Mucosa of descending colon (tissue), 3 donors: Measurements from ENCODE around the gene MTA3. TPM values are rescaled to one million over a fixed set of nuclear protein-coding genes. Genes with fewer than 3 reads are reported as not detected.
"Not testable (repeated sequence)": the region's sequence is repeated elsewhere in the genome, so short reads cannot be mapped to it uniquely, and the experiment has no call there.

Experiments used
- ATAC-seq: fragments of 200-7000 bp; cut with Tn5 transposase; one replicate; pipeline ENCODE4 v1.9.1; 2020; ENCODE audit warnings: mild to moderate bottlenecking, moderate library complexity
- DNase-seq, 3 donors: peaks; one replicate each; pipeline ENCODE4 v3.0.0-alpha.2; 2020
- H3K36me3 ChIP-seq: fragments of 200-600 bp; one replicate; pipeline ENCODE4 v1.8.0; 2021; ENCODE audit warnings: low read depth, mild to moderate bottlenecking
- H3K4me1 ChIP-seq: fragments of 200-600 bp; one replicate; pipeline ENCODE4 v1.8.0; 2021; ENCODE audit warnings: low read depth, mild to moderate bottlenecking
- H3K4me3 ChIP-seq: fragments of 200-600 bp; one replicate; pipeline ENCODE4 v1.8.0; 2021; ENCODE audit warnings: mild to moderate bottlenecking
- H3K9me3 ChIP-seq: fragments of 200-600 bp; one replicate; pipeline ENCODE4 v1.8.0; 2021; ENCODE audit warnings: mild to moderate bottlenecking
- intact Hi-C, 2 donors: fragments of 100-400 bp; cut with DNase I in 1 of 2; cut with micrococcal nuclease in 1 of 2; formaldehyde crosslinking; loops; one replicate each; pipeline versions ENCODE4 v1.11.0 to v1.11.1; 2022; cut with DNase I, micrococcal nuclease
- total RNA-seq, 3 donors: library from RNA; stranded (reverse); fragmentation: NEBNext Ultra II Directional in 2 of 3; extraction: Animal tissue kit (Norgen Biotek cat#: 25700) in 2 of 3; gene quantifications; one replicate each; pipeline versions ENCODE4 v1.2.1 to v1.2.4, GENCODE V29; 2021 to 2023
- TF ChIP-seq, protein P1 (sequence below): fragments of 200-600 bp; IDR thresholded peaks from one replicate; pipeline ENCODE4 v1.8.0; 2022; ENCODE audit warnings: antibody characterized with exemption, mild to moderate bottlenecking
- donor health status: DM: no; HTN: no; CAD: no; lungs with moderate emphysema.
- donor health status: DM: no; HTN: no; CAD: no.
- donor health status: DM: no; HTN: yes; CAD: no.

The MTA3 gene
- total RNA-seq, 3 donors from 2014 or later: 44.8 to 58.9 (median 52.8) TPM

DNA sequence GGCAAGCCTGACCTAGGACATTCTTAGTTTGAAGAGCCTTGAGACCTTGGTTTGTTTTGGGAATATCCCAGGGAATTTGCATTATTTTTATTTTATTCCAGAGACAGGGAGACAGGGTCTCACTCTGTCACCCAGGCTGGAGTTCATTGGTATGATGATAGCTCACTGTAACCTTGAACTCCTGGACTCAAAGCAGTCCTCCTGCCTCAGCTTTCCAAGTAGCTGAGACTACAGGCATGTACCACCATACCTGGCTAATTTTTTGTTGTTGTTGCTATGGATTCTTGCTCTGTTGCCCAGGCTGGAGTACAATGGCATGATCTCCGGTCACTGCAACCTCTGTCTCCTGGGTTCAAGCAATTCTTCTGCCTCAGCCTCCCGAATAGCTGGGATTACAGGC is 4.8 kb downstream of the MTA3 start:
- Histone ChIP-seq H3K4me1 (peaks cover 6% of the 10 kb centered on the region), H3K4me3 (no peak overlapping the region), H3K36me3 (no peaks in the 10 kb centered on the region), H3K9me3 (no peaks in the 10 kb centered on the region)
- intact Hi-C loops: no loop called here
- TF ChIP-seq, protein P1, sequence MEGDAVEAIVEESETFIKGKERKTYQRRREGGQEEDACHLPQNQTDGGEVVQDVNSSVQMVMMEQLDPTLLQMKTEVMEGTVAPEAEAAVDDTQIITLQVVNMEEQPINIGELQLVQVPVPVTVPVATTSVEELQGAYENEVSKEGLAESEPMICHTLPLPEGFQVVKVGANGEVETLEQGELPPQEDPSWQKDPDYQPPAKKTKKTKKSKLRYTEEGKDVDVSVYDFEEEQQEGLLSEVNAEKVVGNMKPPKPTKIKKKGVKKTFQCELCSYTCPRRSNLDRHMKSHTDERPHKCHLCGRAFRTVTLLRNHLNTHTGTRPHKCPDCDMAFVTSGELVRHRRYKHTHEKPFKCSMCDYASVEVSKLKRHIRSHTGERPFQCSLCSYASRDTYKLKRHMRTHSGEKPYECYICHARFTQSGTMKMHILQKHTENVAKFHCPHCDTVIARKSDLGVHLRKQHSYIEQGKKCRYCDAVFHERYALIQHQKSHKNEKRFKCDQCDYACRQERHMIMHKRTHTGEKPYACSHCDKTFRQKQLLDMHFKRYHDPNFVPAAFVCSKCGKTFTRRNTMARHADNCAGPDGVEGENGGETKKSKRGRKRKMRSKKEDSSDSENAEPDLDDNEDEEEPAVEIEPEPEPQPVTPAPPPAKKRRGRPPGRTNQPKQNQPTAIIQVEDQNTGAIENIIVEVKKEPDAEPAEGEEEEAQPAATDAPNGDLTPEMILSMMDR: no peak
- no peak for ATAC-seq
- no peak for DNase-seq

DNA sequence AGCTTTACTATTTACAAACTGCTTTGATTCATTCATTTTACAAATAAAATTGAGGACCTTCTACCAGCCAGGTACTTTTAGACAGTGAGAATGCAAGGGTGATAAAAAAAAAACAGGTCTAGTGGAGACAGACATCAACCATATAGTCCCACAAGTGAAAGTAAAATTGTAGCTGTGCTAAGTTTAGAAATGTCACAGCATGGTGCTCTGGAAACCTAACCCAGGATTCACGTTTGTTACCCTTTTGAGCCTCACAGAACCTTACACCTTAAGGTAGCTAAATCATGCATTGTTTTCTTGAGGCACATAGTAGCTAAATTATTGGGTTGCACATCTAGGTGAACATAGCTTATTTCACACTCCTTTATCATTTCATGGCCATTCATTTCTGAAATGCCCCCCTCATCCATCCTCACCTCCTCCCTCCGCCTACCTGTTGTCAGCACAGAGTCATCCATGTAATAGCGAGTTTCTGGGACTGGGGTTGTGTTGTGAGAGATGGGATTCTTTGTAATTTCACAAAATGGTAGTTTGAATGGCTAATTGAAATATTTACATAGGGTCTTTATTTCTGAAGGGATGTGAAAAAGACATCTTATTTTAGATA is 7.1 kb downstream of the MTA3 start:
- H3K4me3 ChIP-seq: no peak overlapping the region
- no peak for ATAC-seq
- no peaks in the 10 kb centered on the region for H3K36me3 ChIP-seq
- no peaks in the 10 kb centered on the region for H3K9me3 ChIP-seq
- no peaks in the 10 kb centered on the region for H3K4me1 ChIP-seq
- TF ChIP-seq, protein P1: no peak
- DNase-seq: no peak
- intact Hi-C loops: no loop called here

DNA sequence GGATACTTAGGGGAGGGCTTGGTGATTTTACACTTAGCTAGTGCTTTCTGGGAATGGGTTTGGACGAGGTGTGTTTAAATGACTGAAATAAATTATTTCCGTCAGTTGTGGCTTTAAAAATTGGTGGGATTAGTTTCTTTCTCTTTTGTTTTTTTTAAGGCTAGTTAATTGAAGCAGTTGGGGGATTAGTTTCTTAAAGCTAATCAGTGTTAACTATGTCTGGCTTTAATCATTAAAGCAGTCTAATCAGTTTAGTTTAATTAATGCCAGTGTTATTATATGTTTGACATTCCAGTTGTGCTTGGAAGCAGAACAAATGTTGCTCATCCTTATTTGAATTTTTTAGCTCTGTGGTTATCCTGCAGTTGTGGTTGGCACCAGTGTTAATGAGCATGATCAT is 10.2 kb downstream of the MTA3 start:
- Histone ChIP-seq H3K36me3 (no peaks in the 10 kb centered on the region), H3K4me3 (no peak overlapping the region), H3K9me3 (no peaks in the 10 kb centered on the region), H3K4me1 (no peaks in the 10 kb centered on the region)
- TF ChIP-seq, protein P1: no peak
- no peak for ATAC-seq
- intact Hi-C loops: no loop called here
- DNase-seq: no peak

DNA sequence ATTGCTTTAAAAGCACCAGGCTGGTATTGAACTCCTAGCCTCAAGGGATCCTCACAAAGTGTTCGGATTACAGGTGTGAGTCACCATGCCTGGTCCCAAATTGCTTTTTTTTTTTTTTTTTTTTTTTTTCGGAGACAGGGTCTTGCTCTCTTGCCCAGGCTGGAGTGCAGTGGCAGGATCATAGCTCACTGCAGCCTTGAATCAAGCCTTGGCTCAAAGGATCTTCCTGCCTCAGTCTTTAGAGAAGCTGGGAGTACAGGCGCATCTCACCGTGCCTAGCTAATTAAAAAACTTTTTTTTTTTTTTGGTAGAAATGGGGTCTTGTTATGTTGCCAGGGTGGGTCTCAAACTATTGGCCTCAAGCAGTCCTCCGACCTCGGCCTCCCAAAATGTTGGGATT is 12.8 kb downstream of the MTA3 start:
- DNase-seq (no peak), ATAC-seq (no peak)
- Histone ChIP-seq H3K36me3 (no peaks in the 10 kb centered on the region), H3K9me3 (no peaks in the 10 kb centered on the region), H3K4me1 (no peaks in the 10 kb centered on the region), H3K4me3 (no peak overlapping the region)
- intact Hi-C loops: no loop called here
- TF ChIP-seq, protein P1: no peak

DNA sequence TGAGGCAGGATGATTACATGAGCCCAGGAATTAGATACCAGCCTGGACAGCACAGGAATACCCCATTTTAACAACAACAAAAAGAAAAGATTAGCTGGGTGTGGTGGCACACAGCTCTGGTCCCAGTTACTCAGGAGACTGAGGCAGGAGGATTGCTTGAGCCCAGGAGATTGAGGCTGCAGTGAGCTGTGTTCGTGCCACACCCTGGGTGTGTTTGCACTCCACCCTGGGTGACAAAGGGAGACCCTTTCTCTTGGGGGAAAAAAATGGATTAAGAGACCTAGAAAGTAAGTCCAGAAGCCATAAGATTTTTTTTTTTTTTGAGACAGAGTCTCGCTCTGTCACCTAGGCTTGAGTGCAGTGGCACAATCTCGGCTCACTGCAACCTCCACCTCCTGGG is 16.2 kb downstream of the MTA3 start:
- intact Hi-C loops, H3K4me3 ChIP-seq: not testable (repeated sequence)

DNA sequence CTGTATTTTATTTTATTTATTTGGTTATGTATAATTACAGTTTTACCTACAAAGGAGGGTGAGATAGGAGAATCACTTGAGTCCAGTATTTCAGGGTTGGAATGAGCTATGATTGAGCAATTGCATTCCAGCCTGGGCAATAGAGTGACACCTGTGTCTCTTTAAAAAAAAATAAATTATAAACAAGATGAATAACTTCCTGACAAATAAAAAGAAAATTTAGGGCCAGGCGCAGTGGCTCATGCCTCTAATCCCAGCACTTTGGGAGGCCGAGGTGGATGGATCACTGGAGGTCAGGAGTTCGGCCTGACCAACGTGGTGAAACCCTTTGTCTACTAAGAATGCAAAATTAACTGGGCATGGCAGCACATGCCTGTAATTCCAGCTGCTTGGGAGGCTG is 17.3 kb downstream of the MTA3 start:
- TF ChIP-seq, protein P1: no peak

More for the DNA sequence above, 16.2 kb downstream of the MTA3 start:
- DNase-seq, H3K36me3 ChIP-seq, H3K9me3 ChIP-seq, ATAC-seq, H3K4me1 ChIP-seq: not testable (repeated sequence)

More for the DNA sequence above, 17.3 kb downstream of the MTA3 start:
- Histone ChIP-seq H3K9me3 (no peaks in the 10 kb centered on the region), H3K4me1 (no peaks in the 10 kb centered on the region), H3K4me3 (no peak overlapping the region), H3K36me3 (no peaks in the 10 kb centered on the region)
- intact Hi-C loops: no loop called here
- no peak for DNase-seq
- ATAC-seq: no peak
